ENCODE results near the gene DPYD. TPM values are rescaled to one million over a fixed set of nuclear protein-coding genes. Genes with fewer than 3 reads are reported as not detected.

The DPYD gene
- total RNA-seq, 1 experiment from 2014 or later = 12.8 TPM

GRCh38 chr1:97356309-97356708 is 564.5 kb downstream of the DPYD start:
- no peak overlapping the region for H3K4me3 ChIP-seq (ENCODE audit: low read length)
- no peaks in the 10 kb centered on the region for H4K20me1 ChIP-seq (ENCODE audit: low read length)
- H3F3A ChIP-seq (ENCODE audit: low read length, unreplicated experiment) = no peaks in the 10 kb centered on the region
- H3K36me3 ChIP-seq (ENCODE audit: low read depth, low read length) = no peaks in the 10 kb centered on the region
- no peak for TF ChIP-seq EZH2phosphoT487 (IDR thresholded peaks at IDR 0.05; ENCODE audit: borderline replicate concordance, low read length)
- no peak for TF ChIP-seq EZH2 (IDR thresholded peaks at IDR 0.05; ENCODE audit: low read length, unreplicated experiment)
- no peak overlapping the region for H2AFZ ChIP-seq (ENCODE audit: low read length)
- ChIA-PET CTCF (no interaction called here), POLR2A (ENCODE audit: unreplicated experiment) (no interaction called here)
- no peaks in the 10 kb centered on the region for H3K27me3 ChIP-seq (ENCODE audit: low read length)
- DNase-seq (no peak), ATAC-seq (no peak)
- no peak overlapping the region for H3K4me2 ChIP-seq (ENCODE audit: low read length)
- H3K9me2 ChIP-seq (replicated peaks; ENCODE audit: low read length) = no peaks in the 10 kb centered on the region
- no peaks in the 10 kb centered on the region for H3K4me1 ChIP-seq (ENCODE audit: insufficient read depth, low read length)
- no TSS peak for BruUV-seq (replicated peaks)
- no peak overlapping the region for H3K27ac ChIP-seq (ENCODE audit: low read length)
- no peak overlapping the region for H3K9ac ChIP-seq (ENCODE audit: low read length)
- intact Hi-C loops (cut with micrococcal nuclease) = no loop called here
- H3K79me2 ChIP-seq (ENCODE audit: low read length) = no peaks in the 10 kb centered on the region
- no peaks in the 10 kb centered on the region for H3K9me3 ChIP-seq (ENCODE audit: low read length)

GRCh38 chr1:97352936-97353382 is 567.9 kb downstream of the DPYD start:
- DNase-seq = no peak
- H4K20me1 ChIP-seq (ENCODE audit: low read length) = no peaks in the 10 kb centered on the region
- no peak for TF ChIP-seq EZH2 (IDR thresholded peaks at IDR 0.05; ENCODE audit: low read length, unreplicated experiment)
- TF ChIP-seq CTCF (conservative IDR thresholded peaks at IDR 0.05; ENCODE audit: low read depth, low read length) = no peak
- TF ChIP-seq EZH2phosphoT487 (IDR thresholded peaks at IDR 0.05; ENCODE audit: borderline replicate concordance, low read length) = no peak
- H3K9ac ChIP-seq (ENCODE audit: low read length) = no peak overlapping the region
- H3K9me3 ChIP-seq (ENCODE audit: low read length) = no peaks in the 10 kb centered on the region
- H3K27ac ChIP-seq (ENCODE audit: low read length) = no peak overlapping the region
- H3K36me3 ChIP-seq (ENCODE audit: low read depth, low read length) = no peaks in the 10 kb centered on the region
- no TSS peak for BruUV-seq (replicated peaks)
- ChIA-PET CTCF (no interaction called here), POLR2A (ENCODE audit: unreplicated experiment) (no interaction called here)
- no peak overlapping the region for H2AFZ ChIP-seq (ENCODE audit: low read length)
- H3K9me2 ChIP-seq (replicated peaks; ENCODE audit: low read length) = no peaks in the 10 kb centered on the region
- ATAC-seq = no peak
- H3F3A ChIP-seq (ENCODE audit: low read length, unreplicated experiment) = no peaks in the 10 kb centered on the region
- H3K4me2 ChIP-seq (ENCODE audit: low read length) = no peak overlapping the region
- no peaks in the 10 kb centered on the region for H3K4me1 ChIP-seq (ENCODE audit: insufficient read depth, low read length)
- H3K27me3 ChIP-seq (ENCODE audit: low read length) = no peaks in the 10 kb centered on the region
- intact Hi-C loops (cut with micrococcal nuclease) = no loop called here
- no peaks in the 10 kb centered on the region for H3K79me2 ChIP-seq (ENCODE audit: low read length)
- no peak overlapping the region for H3K4me3 ChIP-seq (ENCODE audit: low read length)

GRCh38 chr1:97351846-97352245 is 569.0 kb downstream of the DPYD start:
- Histone ChIP-seq H3K9me3 (ENCODE audit: low read length) (no peaks in the 10 kb centered on the region), H3K9me2 (replicated peaks; ENCODE audit: low read length) (no peaks in the 10 kb centered on the region), H4K20me1 (ENCODE audit: low read length) (no peaks in the 10 kb centered on the region), H3K27me3 (ENCODE audit: low read length) (no peaks in the 10 kb centered on the region), H3K27ac (ENCODE audit: low read length) (no peak overlapping the region), H3K9ac (ENCODE audit: low read length) (no peak overlapping the region), H3K4me3 (ENCODE audit: low read length) (no peak overlapping the region), H3K4me2 (ENCODE audit: low read length) (no peak overlapping the region), H3K4me1 (ENCODE audit: insufficient read depth, low read length) (no peaks in the 10 kb centered on the region), H3K79me2 (ENCODE audit: low read length) (no peaks in the 10 kb centered on the region), H3F3A (ENCODE audit: low read length, unreplicated experiment) (no peaks in the 10 kb centered on the region), H2AFZ (ENCODE audit: low read length) (no peak overlapping the region), H3K36me3 (ENCODE audit: low read depth, low read length) (no peaks in the 10 kb centered on the region)
- TF ChIP-seq EZH2 (IDR thresholded peaks at IDR 0.05; ENCODE audit: low read length, unreplicated experiment) = no peak
- no peak for TF ChIP-seq CTCF (conservative IDR thresholded peaks at IDR 0.05; ENCODE audit: low read depth, low read length)
- TF ChIP-seq EZH2phosphoT487 (IDR thresholded peaks at IDR 0.05; ENCODE audit: borderline replicate concordance, low read length) = no peak
- no peak for DNase-seq
- ChIA-PET CTCF (no interaction called here), POLR2A (ENCODE audit: unreplicated experiment) (no interaction called here)
- no peak for ATAC-seq
- no TSS peak for BruUV-seq (replicated peaks)
- intact Hi-C loops (cut with micrococcal nuclease) = no loop called here

All from PC-3 (cell line).